ENCODE results near the gene PITPNC1.

Gene PITPNC1

GRCh38 chr17:67633751-67634211 lies 256.7 kb downstream of the PITPNC1 start:
- TF ChIP-seq FOXP2 (optimal IDR thresholded peaks at IDR 0.05; ENCODE audit: borderline replicate concordance, extremely low read depth, extremely low read length, insufficient read depth) (no peak), TAF1 (IDR thresholded peaks at IDR 0.05; ENCODE audit: borderline replicate concordance, insufficient read depth, low read length) (no peak), REST (IDR thresholded peaks at IDR 0.05; ENCODE audit: insufficient read depth in 1 of 2, low read depth in 2 of 2, low read length in 2 of 2) (no peak), POLR2AphosphoS5 (IDR thresholded peaks at IDR 0.05; ENCODE audit: low read depth, low read length) (no peak), SIN3A (IDR thresholded peaks at IDR 0.05; ENCODE audit: borderline replicate concordance, insufficient read depth, low read length) (no peak)

GRCh38 chr17:67635681-67636080 lies 258.6 kb downstream of the PITPNC1 start:
- TF ChIP-seq FOXP2 (optimal IDR thresholded peaks at IDR 0.05; ENCODE audit: borderline replicate concordance, extremely low read depth, extremely low read length, insufficient read depth) (no peak), REST (IDR thresholded peaks at IDR 0.05; ENCODE audit: insufficient read depth in 1 of 2, low read depth in 2 of 2, low read length in 2 of 2) (no peak), TAF1 (IDR thresholded peaks at IDR 0.05; ENCODE audit: borderline replicate concordance, insufficient read depth, low read length) (no peak), POLR2AphosphoS5 (IDR thresholded peaks at IDR 0.05; ENCODE audit: low read depth, low read length) (no peak), SIN3A (IDR thresholded peaks at IDR 0.05; ENCODE audit: borderline replicate concordance, insufficient read depth, low read length) (no peak)

- TF ChIP-seq POLR2AphosphoS5 (IDR thresholded peaks at IDR 0.05; ENCODE audit: low read depth, low read length) (no peak), SIN3A (IDR thresholded peaks at IDR 0.05; ENCODE audit: borderline replicate concordance, insufficient read depth, low read length) (no peak), FOXP2 (optimal IDR thresholded peaks at IDR 0.05; ENCODE audit: borderline replicate concordance, extremely low read depth, extremely low read length, insufficient read depth) (no peak)
These were observed 259.2 kb downstream of the PITPNC1 start for GRCh38 chr17:67636312-67636711.

GRCh38 chr17:67636834-67637520 lies 259.9 kb downstream of the PITPNC1 start:
- TF ChIP-seq REST (IDR thresholded peaks at IDR 0.05; ENCODE audit: insufficient read depth in 1 of 2, low read depth in 2 of 2, low read length in 2 of 2) = no peak
- no peak for TF ChIP-seq FOXP2 (optimal IDR thresholded peaks at IDR 0.05; ENCODE audit: borderline replicate concordance, extremely low read depth, extremely low read length, insufficient read depth)
- TF ChIP-seq POLR2AphosphoS5 (IDR thresholded peaks at IDR 0.05; ENCODE audit: low read depth, low read length) = no peak
- no peak for TF ChIP-seq TAF1 (IDR thresholded peaks at IDR 0.05; ENCODE audit: borderline replicate concordance, insufficient read depth, low read length)
- TF ChIP-seq SIN3A (IDR thresholded peaks at IDR 0.05; ENCODE audit: borderline replicate concordance, insufficient read depth, low read length) = no peak

GRCh38 chr17:67637901-67638641 lies 261.0 kb downstream of the PITPNC1 start:
- TF ChIP-seq FOXP2 (optimal IDR thresholded peaks at IDR 0.05; ENCODE audit: borderline replicate concordance, extremely low read depth, extremely low read length, insufficient read depth) (no peak), REST (IDR thresholded peaks at IDR 0.05; ENCODE audit: insufficient read depth in 1 of 2, low read depth in 2 of 2, low read length in 2 of 2) (no peak), SIN3A (IDR thresholded peaks at IDR 0.05; ENCODE audit: borderline replicate concordance, insufficient read depth, low read length) (no peak)

Data from PFSK-1 (cell line).